Karpas-422 (cell line): Measurements from ENCODE around the gene CENPV. TPM values are rescaled to one million over a fixed set of nuclear protein-coding genes. Genes with fewer than 3 reads are reported as not detected.
A peak's percentile ranks its signal among the peaks of the same experiment; 100 is the strongest.

ENCODE experiments used
- DNase-seq: peaks from one replicate; pipeline ENCODE4 v3.0.0-alpha.2; 2015
- H2AFZ ChIP-seq: fragments of 200-600 bp; sonication (generic); 2 replicates; pipeline ENCODE4 v1.6.1; 2014; ENCODE audit warnings: antibody characterized with exemption, low read length, mixed read lengths
- H3K27ac ChIP-seq: fragments of 200-600 bp; sonication (generic); 2 replicates; pipeline ENCODE4 v1.5.1; 2014; ENCODE audit warnings: mild to moderate bottlenecking, low read length, moderate library complexity
- H3K27me3 ChIP-seq: fragments of 200-600 bp; sonication (generic); 2 replicates; pipeline ENCODE4 v1.6.1; 2014; ENCODE audit warnings: low read length, mixed read lengths
- H3K36me3 ChIP-seq: fragments of 200-600 bp; sonication (generic); 2 replicates; pipeline ENCODE4 v1.6.1; 2014; ENCODE audit warnings: low read length, mixed read lengths; ENCODE audit not compliant: insufficient read depth
- H3K4me1 ChIP-seq: fragments of 200-600 bp; sonication (generic); 2 replicates; pipeline ENCODE4 v1.6.1; 2014; ENCODE audit warnings: mild to moderate bottlenecking, low read length, mixed read lengths
- H3K4me2 ChIP-seq: fragments of 200-600 bp; sonication (generic); 2 replicates; pipeline ENCODE4 v1.6.1; 2014; ENCODE audit warnings: low read length, low read depth, mild to moderate bottlenecking; ENCODE audit not compliant: poor library complexity, severe bottlenecking
- H3K4me3 ChIP-seq: fragments of 200-600 bp; sonication (generic); 2 replicates; pipeline ENCODE4 v1.5.1; 2014; ENCODE audit warnings: mild to moderate bottlenecking, antibody characterized with exemption, low read length, mixed read lengths
- H3K79me2 ChIP-seq: fragments of 200-600 bp; sonication (generic); 2 replicates; pipeline ENCODE4 v1.6.1; 2014; ENCODE audit warnings: mild to moderate bottlenecking, low read length, mixed read lengths
- H3K9ac ChIP-seq: fragments of 200-600 bp; sonication (generic); 2 replicates; pipeline ENCODE4 v1.6.0; 2014; ENCODE audit warnings: low read length
- H3K9me2 ChIP-seq: fragments of 200-600 bp; sonication (generic), shearing (Covaris generic); replicated peaks from 2 replicates; pipeline ENCODE4 v1.6.0; 2014; ENCODE audit warnings: mild to moderate bottlenecking, low read length, moderate library complexity; ENCODE audit not compliant: insufficient read depth
- H3K9me3 ChIP-seq: fragments of 300-700, 200-600 bp; sonication (generic); 2 replicates; pipeline ENCODE4 v1.6.1; 2014; ENCODE audit warnings: low read length, mixed read lengths
- H4K20me1 ChIP-seq: fragments of 200-600 bp; sonication (generic); 2 replicates; pipeline ENCODE4 v1.6.1; 2014; ENCODE audit warnings: mild to moderate bottlenecking, antibody characterized with exemption, low read length, low read depth; ENCODE audit not compliant: insufficient read depth
- total RNA-seq: library from RNA; depleted of rRNA; stranded (reverse); fragments of >200 nt; shearing (Covaris generic); gene quantifications from 2 replicates; pipeline ENCODE4 v1.2.3, GENCODE V29; 2014; ENCODE audit warnings: low replicate concordance

The CENPV gene
- total RNA-seq, 1 experiment from 2014 or later: 25.6 TPM

- Histone ChIP-seq H3K4me2 (no peak overlapping the region), H3K4me3 (no peak overlapping the region), H3K9me3 (no peaks in the 10 kb centered on the region), H3K9ac (no peak overlapping the region), H3K27me3 (no peaks in the 10 kb centered on the region), H4K20me1 (no peaks in the 10 kb centered on the region), H3K36me3 (no peaks in the 10 kb centered on the region), H3K79me2 (no peaks in the 10 kb centered on the region), H2AFZ (no peak overlapping the region), H3K27ac (no peak overlapping the region), H3K9me2 (no peaks in the 10 kb centered on the region), H3K4me1 (peaks cover 2% of the 10 kb centered on the region; the same call in 1 of the 2 replicates)
- DNase-seq: no peak
Measured at GRCh38 chr17:16374146-16374938, 21.1 kb upstream of the CENPV start.

GRCh38 chr17:16371742-16372141 is 18.5 kb upstream of the CENPV start:
- H4K20me1 ChIP-seq: no peaks in the 10 kb centered on the region
- DNase-seq: no peak
- no peak overlapping the region for H2AFZ ChIP-seq
- H3K36me3 ChIP-seq: no peaks in the 10 kb centered on the region
- no peaks in the 10 kb centered on the region for H3K9me2 ChIP-seq
- no peaks in the 10 kb centered on the region for H3K9me3 ChIP-seq
- H3K27ac ChIP-seq: no peak overlapping the region
- H3K9ac ChIP-seq: no peak overlapping the region
- no peak overlapping the region for H3K4me2 ChIP-seq
- peaks cover under 1% of the 10 kb centered on the region; the same call in 1 of the 2 replicates for H3K4me1 ChIP-seq
- no peaks in the 10 kb centered on the region for H3K79me2 ChIP-seq
- H3K27me3 ChIP-seq: no peaks in the 10 kb centered on the region
- no peak overlapping the region for H3K4me3 ChIP-seq

GRCh38 chr17:16364625-16365024 is 11.4 kb upstream of the CENPV start:
- Histone ChIP-seq H3K27me3 (no peaks in the 10 kb centered on the region), H3K4me2 (no peak overlapping the region), H3K9me3 (no peaks in the 10 kb centered on the region), H3K79me2 (no peaks in the 10 kb centered on the region), H3K9me2 (no peaks in the 10 kb centered on the region), H4K20me1 (no peaks in the 10 kb centered on the region), H3K36me3 (no peaks in the 10 kb centered on the region), H3K4me1 (no peaks in the 10 kb centered on the region), H3K4me3 (no peak overlapping the region), H3K27ac (no peak overlapping the region), H3K9ac (no peak overlapping the region), H2AFZ (no peak overlapping the region)
- DNase-seq: no peak

GRCh38 chr17:16363749-16364536 is 10.7 kb upstream of the CENPV start:
- Histone ChIP-seq H3K4me2 (no peak overlapping the region), H3K9me3 (no peaks in the 10 kb centered on the region)

GRCh38 chr17:16361874-16362273 is 8.6 kb upstream of the CENPV start:
- DNase-seq: no peak
- H2AFZ ChIP-seq: no peak overlapping the region

More at GRCh38 chr17:16363749-16364536, 10.7 kb upstream of the CENPV start:
- H3K36me3 ChIP-seq: no peaks in the 10 kb centered on the region
- H3K27ac ChIP-seq: no peak overlapping the region
- H3K9ac ChIP-seq: no peak overlapping the region
- DNase-seq: peak; percentile 93
- no peak overlapping the region for H3K4me3 ChIP-seq
- no peak overlapping the region for H2AFZ ChIP-seq
- H3K27me3 ChIP-seq: no peaks in the 10 kb centered on the region
- H4K20me1 ChIP-seq: no peaks in the 10 kb centered on the region
- H3K79me2 ChIP-seq: no peaks in the 10 kb centered on the region
- H3K4me1 ChIP-seq: no peaks in the 10 kb centered on the region
- no peaks in the 10 kb centered on the region for H3K9me2 ChIP-seq

GRCh38 chr17:16358394-16358793 is 5.1 kb upstream of the CENPV start:
- Histone ChIP-seq H2AFZ (no peak overlapping the region), H3K4me2 (no peak overlapping the region), H3K9me2 (no peaks in the 10 kb centered on the region), H3K36me3 (no peaks in the 10 kb centered on the region), H3K9me3 (no peaks in the 10 kb centered on the region), H4K20me1 (no peaks in the 10 kb centered on the region), H3K4me1 (peaks cover 3% of the 10 kb centered on the region; the same call in 1 of the 2 replicates), H3K9ac (no peak overlapping the region), H3K27me3 (no peaks in the 10 kb centered on the region), H3K27ac (no peak overlapping the region), H3K4me3 (no peak overlapping the region), H3K79me2 (peaks cover 3% of the 10 kb centered on the region; the same call in 1 of the 2 replicates)
- DNase-seq: no peak

More at GRCh38 chr17:16361874-16362273, 8.6 kb upstream of the CENPV start:
- no peak overlapping the region for H3K4me2 ChIP-seq
- no peaks in the 10 kb centered on the region for H4K20me1 ChIP-seq
- no peaks in the 10 kb centered on the region for H3K27me3 ChIP-seq
- H3K4me1 ChIP-seq: no peaks in the 10 kb centered on the region
- H3K9ac ChIP-seq: no peak overlapping the region
- H3K36me3 ChIP-seq: no peaks in the 10 kb centered on the region
- H3K9me3 ChIP-seq: no peaks in the 10 kb centered on the region
- no peaks in the 10 kb centered on the region for H3K9me2 ChIP-seq
- H3K27ac ChIP-seq: no peak overlapping the region
- H3K4me3 ChIP-seq: no peak overlapping the region
- H3K79me2 ChIP-seq: no peaks in the 10 kb centered on the region

- Histone ChIP-seq H4K20me1 (no peaks in the 10 kb centered on the region), H3K4me3 (no peak overlapping the region), H3K79me2 (peaks cover 39% of the 10 kb centered on the region), H3K36me3 (peaks cover 5% of the 10 kb centered on the region; the same call in 1 of the 2 replicates), H2AFZ (no peak overlapping the region), H3K27ac (no peak overlapping the region), H3K27me3 (no peaks in the 10 kb centered on the region), H3K4me2 (no peak overlapping the region), H3K9me3 (no peaks in the 10 kb centered on the region), H3K9me2 (no peaks in the 10 kb centered on the region), H3K9ac (no peak overlapping the region), H3K4me1 (peaks cover 25% of the 10 kb centered on the region)
- no peak for DNase-seq
Measured at GRCh38 chr17:16354585-16354984, 1.3 kb upstream of the CENPV start.

- Histone ChIP-seq H3K27ac (peak overlapping the region; percentile 61), H3K9me2 (no peaks in the 10 kb centered on the region), H2AFZ (peak overlapping the region; percentile 60; the same call in 1 of the 2 replicates), H3K4me3 (peak overlapping the region; percentile 98), H3K36me3 (peaks cover 19% of the 10 kb centered on the region; the same call in 1 of the 2 replicates), H3K79me2 (peaks cover 51% of the 10 kb centered on the region), H3K4me2 (peak overlapping the region; percentile 94), H3K9me3 (no peaks in the 10 kb centered on the region), H3K9ac (peak overlapping the region; percentile 98), H4K20me1 (no peaks in the 10 kb centered on the region), H3K4me1 (peaks cover 25% of the 10 kb centered on the region), H3K27me3 (no peaks in the 10 kb centered on the region)
- peak; percentile 79 for DNase-seq
Measured at GRCh38 chr17:16352667-16353316, 477 bp downstream of the CENPV start.
